ENCODE results near the gene AKT1.
"Not testable (repeated sequence)": the region's sequence is repeated elsewhere in the genome, so short reads cannot be mapped to it uniquely, and the experiment has no call there.

AKT1 gene

DNA sequence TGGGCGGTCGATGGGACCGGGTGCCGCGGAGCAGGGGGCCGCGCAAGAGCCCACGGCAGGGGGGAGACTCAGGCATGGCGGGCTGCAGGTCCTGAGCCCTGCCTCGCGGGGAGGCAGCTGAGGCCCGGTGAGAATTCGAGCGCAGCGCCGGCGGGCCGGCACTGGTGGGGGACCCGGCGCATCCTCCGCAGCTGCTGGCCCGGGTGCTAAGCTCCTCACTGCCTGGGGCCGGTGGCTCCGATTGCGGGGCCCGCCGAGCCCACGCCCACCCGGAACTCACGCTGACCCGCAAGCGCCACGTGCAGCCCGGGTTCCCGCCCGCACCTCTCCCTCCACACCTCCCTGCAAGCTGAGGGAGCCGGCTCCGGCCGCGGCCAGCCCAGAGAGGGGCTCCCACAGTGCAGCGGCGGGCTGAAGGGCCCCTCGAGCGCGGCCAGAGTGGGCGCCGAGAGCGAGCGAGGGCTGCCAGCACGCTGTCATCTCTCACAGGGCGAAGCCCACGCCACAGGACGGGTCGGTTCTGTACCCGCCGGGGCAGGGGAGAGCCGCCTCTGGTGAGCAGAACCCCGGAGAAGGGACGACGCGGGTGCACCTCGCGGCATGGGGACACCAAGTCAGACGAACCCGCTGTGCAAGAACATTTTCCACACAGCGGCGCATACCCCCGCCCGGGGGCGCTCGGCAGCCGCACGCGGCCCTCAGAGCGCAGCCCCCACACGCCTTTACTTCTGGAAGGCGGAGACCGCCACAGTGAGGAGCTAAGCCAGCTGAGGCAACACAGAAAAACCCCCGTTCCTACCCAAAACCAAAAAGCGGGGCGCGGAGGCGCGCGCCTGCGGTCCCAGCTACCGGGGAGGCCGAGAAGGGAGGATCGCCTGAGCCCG is 43.8 kb downstream of the AKT1 start:
- DNase-seq = peak; percentile 40 to 54

DNA sequence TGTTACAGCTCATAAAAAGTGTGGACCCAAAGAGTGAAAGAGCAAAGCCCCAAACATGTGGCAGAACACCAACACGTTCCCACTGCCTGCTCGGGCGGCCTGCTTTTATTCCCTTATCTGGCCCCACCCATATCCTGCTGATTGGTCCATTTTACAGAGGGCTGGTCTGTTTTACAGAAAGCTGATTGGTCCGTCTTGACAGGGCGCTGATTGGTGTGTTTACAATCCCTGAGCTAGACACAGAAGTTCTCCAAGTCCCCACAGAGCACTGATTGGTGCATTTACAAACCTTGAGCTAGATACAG is 44.8 kb downstream of the AKT1 start:
- not testable (repeated sequence) for DNase-seq

DNA sequence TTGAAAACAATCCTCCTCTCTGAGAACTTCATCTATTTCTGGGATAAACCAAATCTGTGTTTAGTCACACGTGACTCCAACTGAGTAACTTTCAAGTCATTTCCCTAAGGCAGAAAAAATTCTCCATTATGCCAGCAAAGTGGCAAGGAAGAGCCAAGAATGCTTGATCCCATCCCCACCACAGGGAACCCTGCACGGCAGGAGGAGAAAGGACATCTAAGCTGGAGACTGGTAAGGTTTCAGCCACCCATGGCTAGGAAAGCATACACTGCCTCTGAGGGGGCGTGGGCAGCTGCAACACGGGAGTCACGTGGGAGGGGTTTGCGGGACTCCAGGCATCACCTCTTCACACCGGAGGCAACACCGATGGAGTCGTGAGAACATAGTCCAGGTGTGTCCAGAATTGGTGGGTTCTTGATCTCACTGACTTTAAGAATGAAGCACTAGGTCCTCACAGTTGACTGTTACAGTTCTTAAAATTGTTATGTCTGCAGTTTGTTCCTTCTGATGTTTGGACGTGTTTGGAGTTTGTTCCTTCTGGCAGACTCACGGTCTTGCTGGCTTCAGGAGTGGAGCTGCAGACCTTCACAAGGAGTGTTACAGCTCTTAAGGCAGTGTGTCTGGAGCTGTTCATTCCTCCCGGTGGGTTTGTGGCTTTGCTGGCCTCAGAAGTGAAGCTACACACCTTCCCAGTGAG is 45.3 kb downstream of the AKT1 start:
- DNase-seq = no peak

DNA sequence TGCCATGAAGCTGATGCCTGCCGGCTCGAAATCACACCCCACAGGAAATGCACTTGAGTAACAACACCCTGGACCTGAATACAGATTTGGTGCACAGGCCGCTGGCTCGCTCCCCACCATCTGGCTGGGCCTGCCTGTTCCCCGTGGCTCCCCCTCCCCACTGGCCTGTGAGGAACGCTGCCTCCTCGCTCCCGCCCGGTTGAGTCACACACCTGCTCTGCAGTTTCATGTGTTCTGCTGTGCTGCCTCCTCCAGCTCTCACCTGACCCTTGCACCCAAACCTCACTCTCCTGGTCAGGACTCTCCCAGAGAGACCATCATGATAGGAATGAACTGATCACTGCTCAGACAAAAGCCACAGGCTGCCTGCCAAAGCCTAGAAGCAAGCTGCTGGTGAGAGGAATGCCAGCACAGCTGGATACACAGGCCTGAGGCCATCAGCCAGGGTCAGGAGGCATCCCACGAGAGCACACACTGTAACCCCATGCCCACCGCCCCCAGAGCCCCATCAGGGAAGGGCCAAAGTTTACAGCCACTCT is 46.4 kb downstream of the AKT1 start:
- no peak for DNase-seq

DNA sequence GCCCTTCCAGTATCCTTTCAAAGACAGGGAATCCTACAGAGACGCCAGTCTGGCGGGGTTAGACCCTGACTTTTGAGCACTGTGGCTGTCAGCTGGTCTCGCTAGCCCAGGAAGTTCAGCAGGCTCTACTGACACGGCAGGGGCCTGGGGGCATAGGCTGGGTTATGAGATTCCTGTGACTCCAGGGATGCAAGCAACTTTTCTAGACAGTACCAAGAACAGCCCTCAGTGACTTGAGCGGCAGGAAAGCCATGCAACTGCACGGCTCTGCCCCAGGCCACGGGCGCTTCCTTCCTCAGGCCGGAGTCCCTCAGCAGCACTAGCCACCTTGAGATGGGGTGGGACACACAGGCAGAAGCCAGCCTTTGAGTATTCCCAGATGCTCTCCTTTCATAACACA is 47.7 kb downstream of the AKT1 start:
- no peak for DNase-seq

DNA sequence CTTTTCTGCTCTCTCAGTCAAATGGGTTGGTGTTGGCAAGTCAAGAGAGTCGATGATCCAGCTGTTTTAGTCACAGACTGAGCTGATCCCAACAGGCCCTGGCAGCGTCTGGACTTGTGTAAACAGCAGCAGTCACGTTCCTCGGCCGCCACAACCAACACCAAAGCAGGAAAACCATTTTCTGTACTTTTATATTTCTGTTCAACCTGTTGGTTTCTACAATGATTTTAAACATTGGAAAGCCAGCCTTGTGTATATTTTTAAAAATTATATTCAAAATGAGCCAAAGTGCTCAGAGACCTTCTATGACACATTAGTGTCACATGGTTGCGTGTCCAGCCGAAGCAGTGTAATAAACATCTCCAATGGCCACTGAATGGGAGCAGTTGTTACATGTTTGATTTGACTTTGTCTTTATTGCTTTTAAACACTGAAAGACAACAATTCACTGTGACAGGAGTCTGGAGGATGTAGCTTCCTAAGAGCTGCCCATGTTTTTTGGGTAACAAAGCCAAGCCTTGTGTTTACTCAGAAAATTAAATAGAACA is 48.5 kb downstream of the AKT1 start:
- no peak for DNase-seq

DNA sequence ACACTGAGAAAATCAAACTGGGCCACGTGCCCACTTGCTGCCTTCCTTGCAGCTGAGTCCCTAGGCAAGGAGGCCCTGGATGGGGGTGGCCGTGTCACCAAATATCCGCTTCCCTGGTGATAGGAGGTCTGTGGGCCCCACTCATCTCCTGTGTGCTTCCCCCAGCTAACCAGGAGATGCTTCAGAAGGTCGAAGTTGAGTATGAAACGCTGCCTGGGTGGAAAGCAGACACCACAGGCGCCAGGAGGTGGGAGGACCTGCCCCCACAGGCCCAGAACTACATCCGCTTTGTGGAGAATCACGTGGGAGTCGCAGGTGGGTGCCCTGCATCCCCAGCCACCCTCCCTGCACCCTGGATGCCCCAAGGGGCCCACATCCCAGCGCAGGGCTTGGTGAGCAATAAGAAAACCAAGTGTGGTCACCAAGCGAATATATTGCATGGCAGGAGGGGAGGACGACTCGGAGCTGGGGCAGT is 49.4 kb downstream of the AKT1 start:
- DNase-seq = no peak

DNA sequence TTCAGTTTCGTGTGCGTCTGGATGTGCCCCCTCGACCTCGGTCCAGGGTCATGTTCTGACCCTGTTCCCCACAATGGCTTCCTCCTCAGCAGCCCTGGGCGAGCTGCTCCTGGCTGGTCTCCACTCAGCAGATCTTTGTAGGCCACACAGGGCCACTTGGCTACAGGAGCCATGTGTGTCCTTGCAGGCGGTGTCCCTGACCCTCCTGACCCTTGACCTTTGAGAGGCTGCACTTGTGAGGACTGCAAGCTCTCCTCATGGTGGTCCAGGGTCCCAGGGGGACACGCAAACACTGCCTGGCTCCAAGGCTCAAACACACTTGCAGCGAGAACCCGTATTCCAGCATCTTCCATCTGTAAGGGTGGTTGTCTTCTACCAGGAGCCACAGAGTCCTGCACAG is 50.1 kb downstream of the AKT1 start:
- DNase-seq = no peak

DNA sequence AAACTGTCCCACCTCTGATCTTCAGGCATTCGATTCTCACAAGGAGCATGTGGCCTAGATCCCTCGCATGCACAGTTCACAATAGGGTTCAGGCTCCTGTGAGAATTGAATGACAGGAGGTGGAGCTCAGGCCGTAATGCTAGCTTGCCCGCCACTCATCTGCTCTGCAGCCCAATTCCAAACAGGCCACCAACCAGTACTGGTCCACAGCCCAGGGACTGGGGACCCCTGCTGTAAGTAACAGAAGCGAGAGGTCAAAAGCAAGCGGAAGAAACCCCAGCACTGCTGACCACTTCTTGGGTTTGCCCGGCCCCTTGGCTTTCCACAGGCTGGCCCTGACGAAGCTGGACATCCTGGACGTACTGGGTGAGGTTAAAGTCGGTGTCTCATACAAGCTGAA is 51.1 kb downstream of the AKT1 start:
- DNase-seq = no peak

DNA sequence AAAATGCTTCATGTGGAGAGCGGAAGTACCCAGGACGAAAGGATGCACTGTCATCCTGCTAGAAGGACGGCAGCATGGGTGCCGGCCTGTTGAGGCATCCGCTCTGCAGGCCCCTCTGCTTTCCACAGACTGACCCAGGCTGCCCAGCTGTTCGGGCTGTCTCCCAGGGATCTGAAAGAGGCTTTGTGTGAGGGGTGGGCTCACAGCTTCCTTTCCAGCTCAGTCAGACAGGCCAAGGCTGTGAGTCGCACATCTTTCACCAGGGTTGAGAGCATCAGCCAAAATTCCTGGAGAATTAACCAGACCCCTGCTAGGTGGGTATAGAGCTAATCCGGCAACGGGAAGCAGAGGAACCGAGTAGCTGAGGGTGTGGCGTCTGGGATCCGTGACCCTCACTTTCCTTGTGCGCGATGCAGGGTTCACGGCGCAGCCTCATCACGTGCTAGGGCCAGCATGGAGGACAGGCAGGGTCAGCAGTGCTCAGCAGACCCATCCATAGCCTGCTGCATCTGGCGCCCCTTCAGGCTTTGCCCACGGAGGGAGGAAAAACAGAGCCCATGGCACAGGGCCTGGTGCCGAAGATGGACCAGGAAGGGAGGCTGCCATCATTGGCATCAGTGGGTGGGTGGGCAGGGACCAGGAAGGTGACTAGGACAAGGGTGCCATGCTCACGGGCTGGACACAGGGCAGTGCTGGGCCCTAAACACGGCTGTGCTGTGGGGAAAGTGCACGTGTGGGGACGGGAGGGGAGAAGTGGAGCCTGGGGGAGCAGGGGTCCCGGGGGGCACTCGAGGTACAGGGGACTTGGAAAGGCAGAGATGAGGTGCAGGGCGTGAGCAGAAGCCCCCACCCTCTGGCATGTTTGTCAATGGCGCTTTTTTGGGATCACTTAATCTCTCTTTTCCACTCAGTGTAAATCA is 51.8 kb downstream of the AKT1 start:
- no peak for DNase-seq

DNA sequence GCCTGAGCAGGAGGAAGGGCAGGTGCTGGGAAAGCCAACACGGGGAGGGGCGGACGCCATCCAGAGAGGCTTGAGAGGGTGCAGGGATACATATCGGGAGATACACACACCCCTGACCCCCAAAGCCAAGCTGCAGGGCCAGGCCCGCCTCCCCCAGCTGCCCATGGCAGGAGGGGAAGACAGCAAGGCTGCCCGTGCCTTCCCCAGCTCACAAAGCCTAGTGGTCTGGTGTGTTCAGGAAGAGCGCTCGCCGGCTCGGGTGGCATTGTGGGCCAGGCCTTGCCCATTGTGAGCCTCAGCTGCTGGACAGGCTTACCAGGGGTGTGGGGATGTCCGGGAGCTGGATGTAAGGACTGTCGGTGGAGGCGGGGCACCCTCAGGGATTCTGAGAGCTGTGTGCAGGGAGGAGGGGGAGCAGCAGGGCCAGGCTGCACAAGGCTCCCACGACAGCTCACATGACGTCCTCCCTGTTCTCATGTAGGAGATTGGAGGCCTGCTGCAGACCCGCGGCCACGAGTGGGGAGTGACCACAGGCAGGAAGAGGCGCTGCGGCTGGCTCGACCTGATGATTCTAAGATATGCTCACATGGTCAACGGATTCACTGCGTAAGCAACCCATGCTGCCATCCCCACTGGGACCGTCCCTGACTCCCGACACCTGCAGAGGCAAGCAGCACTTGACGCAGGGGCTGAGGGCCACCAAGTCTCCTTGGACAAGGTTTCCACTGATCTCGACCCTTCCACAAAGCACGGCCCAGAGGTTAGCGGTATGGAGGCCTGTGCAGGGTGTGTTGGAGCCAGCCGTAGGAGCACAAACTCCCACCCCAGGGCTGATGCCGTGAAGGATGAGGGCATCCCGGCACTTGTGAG is 52.7 kb downstream of the AKT1 start:
- no peak for DNase-seq

DNA sequence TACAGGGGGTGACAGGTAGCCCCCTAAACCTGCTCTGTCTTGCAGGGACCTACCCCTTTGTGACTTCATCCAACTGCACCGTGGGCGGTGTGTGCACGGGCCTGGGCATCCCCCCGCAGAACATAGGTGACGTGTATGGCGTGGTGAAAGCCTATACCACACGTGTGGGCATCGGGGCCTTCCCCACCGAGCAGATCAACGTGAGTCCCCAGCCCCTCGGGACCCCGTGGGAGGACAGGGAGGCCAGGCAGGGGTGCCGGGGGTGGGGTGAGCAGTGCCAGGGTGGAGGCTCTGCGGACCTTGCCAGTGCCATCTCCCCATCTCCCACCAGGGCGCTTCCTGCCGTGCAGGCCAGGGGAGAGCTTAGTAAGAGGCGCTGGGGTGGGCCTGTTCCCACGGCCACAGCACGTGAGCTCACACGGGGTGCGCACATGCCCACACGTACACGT is 53.7 kb downstream of the AKT1 start:
- no peak for DNase-seq

DNA sequence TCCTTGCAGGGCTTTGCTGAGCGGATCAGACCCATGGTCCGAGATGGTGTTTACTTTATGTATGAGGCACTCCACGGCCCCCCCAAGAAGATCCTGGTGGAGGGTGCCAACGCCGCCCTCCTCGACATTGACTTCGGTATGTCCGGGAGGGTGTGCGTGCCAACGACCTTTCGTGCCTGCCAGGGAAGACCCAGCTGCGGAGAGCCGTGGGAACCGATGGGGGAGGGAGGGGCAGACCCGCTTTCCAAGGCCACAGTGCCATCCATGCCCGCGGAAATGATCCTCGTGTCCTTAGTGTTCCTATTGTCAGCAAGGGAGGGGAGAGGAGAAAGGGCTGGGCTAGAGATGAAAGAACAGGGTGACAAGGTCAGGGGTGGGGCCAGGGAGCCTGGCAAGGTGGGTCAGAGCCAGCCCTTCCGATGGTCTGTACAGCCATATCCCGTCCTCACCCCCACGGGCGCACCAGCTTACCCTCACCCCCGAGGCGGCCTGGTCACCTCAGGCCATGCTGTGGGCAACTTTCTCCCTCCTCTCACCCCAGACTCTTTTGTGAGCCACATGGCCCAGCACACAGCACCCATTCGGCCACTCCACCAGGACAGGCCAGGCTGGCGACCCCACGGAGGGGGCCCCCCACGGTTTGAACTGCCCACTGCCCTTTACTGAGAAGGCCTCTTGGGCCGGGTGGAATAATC is 54.3 kb downstream of the AKT1 start:
- no peak for DNase-seq

DNA sequence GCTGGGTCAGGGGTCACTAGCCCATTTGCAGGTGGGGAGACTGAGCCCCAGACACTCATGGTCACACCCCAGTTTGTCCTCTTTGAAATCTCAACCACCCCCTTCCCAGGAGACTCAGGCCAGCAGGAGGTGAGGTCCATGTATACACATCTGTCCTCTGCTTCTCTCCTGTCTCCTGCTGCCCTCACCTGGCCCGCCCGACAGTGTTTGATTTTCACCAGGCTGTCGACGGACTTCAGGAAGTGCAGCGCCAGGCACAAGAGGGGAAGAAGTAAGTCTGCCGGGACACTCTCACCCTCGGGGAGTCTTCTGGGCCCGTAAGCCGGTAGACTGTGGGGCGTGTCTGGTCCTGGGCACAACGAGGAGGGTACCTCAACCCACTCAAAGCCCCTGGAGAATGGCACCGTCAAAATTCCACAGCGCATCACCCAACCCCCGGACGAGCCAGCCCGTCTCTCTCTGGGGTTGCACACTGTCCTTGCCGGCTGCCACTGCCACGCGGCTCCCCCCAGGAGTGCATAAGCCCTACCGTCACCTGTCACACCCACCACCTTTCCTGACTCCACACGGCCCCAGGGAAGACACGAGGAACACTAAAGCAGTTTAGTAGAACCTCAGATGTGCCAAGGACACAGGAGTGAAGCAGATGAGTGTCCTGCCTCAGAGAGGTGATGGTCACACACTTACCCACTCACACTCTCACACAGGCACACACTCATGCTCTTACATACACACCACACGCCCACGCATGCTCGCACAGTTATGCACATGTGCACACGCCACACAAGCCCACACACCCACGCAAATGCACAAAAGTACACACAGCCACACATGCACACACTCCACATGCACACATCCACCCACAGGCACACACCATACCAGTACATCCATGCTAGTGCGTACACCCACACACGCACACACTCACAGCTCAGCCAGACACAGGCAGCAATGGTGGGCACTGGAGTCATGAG is 55.7 kb downstream of the AKT1 start:
- DNase-seq = no peak

DNA sequence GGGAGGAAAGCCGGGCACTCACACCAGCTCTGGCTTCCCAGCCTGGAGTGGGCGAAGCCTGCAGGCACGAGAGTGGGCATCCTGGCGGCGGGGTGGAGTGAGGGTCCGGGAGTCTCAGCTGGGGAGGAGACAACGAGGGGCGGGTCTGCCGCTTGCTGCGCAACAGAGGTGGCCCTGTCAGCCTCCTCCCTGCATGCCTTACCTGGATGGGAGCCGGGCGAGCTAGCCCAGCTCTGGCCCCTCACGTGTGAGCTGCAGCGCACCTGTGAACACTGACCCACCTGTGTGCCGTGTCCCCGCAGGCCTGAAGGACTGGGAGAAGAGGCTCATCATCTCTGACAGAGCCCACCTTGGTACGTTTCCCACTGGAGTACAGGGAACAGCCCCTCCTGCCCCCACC is 56.5 kb downstream of the AKT1 start:
- DNase-seq = no peak

DNA sequence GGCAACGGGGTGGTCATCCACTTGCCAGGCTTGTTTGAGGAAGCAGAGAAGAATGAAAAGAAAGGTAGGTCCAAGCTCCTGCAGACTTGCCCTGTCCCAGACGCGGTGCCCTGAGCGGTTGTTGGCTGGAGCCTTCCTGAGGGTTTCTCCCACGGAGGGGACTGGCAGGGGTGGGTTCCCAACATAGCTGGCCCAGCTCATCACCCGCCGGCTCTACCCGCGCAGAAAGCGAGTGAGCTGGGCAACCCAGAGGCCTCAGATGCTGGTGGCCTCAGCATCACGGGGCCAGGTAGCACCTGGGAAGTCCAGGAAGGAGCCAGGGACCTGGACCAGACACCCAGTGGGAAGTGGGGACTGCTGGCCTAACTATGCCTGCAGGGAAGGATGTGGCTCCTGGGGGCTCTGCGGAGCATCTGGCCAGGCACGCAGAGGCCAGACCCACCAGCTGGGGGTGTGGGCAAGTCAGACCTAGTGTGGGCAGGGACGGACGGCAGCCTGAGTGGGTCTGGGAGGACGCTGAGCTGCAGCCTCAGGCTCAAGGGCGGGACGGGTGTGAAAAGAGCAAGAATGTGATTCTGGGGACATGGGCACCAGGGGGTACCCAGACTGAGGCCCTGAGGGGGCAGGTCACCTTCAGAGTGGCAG is 57.1 kb downstream of the AKT1 start:
- no peak for DNase-seq

DNA sequence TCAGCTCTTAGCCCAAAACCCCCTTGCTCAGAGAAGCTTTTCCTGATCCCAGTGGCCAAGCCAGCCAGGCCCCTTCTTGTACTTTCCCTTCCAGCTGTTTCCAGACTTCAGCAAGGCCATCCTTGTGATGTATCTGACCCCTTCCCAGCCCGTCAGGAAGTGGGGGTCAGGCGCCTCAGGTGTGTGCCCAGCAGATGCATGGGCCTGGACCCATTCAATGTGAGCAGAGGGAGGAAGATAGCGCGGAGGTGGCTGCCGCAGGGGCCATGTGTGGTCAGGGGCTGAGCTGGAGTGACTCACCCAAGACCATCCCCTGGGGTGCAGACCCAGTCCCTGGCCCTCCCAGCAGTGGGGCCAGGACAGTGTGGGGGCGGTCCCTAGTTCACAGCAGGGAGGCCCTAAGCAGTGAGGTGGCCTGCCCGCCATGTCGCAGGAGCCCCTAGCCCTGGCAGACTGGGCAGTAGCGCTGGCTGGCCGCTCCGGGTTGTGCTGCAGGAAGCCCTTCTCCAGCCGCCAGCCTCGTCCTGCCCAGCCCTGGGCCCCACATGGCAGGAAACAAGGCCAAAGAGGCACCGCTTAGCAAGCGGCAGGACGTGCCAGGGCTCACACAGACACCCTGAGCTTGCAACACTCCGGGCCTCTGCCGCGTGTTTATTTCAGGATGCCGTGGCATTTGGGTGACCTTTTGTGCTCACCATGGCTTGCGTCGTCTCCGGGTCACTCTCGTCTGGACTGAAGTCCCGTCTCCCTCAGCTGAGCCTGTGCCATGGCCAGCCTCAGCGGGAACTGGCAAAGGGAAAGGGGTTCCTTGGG is 59.5 kb downstream of the AKT1 start:
- DNase-seq = no peak

All from AML-193 (cell line).